ENCODE data around the gene SPRR1B.
"Not testable (repeated sequence)": the region's sequence is repeated elsewhere in the genome, so short reads cannot be mapped to it uniquely, and the experiment has no call there.

Gene SPRR1B

DNA sequence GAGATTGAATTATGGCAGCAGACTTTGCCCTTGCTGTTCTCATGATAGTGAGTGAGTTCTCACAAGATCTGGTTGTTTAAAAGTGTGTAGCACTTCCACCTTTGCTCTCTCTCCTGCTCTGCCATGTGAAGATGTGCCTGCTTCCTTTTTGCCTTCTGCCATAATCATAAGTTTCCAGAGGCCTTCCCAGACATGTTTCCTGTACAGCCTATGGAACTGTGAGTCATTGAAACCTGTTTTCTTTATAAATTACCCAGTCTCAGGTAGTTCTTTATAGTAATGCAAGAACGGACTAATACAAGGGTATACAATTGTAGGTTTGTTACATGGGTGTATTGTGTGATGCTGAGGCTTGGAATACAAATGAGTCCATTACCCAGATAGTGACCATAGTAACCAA is 4.2 kb downstream of the SPRR1B start:
- no peak for FAIRE-seq
- DNase-seq (ENCODE audit: insufficient read length, low spot score) = no peak

DNA sequence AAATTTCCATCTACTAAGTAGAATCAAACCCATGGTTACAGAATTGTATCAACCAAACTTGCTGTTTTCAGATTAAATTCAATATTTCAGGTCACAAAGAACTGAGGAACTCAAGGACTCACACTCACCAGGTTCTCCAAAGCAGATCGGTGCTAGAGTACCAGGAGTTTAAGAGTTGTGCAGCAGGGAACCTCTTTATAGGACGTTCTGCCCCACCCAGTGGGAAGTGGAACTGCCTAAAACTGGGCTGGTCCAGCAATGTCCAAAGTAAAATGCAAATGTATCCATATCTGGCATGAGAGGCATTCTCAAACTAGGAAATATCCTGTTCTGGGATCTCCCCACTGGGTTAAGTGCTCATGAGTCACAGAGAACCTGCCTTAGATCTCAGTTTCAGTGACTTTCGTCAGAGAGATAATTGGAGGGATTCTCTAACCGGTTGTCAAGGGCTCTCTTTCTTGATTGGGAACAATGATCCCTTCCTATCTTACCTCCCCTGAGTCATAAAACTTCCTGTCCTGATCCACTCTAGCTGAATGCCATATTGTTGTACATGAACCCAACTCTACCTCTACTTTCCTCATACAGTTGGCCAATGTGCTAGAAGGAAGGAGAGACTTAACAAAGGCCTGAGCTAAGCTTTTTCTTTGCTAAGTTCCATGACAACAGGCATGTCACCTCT is 10.1 kb downstream of the SPRR1B start, which contains the start of gene SPRR2D:
SPRR2D (minus strand) TSS at position 171 of the 682 bp plus-strand sequence. CDS start 774 bp downstream, outside the sequence.
- no peak for FAIRE-seq
- no peak for DNase-seq (ENCODE audit: insufficient read length, low spot score)

DNA sequence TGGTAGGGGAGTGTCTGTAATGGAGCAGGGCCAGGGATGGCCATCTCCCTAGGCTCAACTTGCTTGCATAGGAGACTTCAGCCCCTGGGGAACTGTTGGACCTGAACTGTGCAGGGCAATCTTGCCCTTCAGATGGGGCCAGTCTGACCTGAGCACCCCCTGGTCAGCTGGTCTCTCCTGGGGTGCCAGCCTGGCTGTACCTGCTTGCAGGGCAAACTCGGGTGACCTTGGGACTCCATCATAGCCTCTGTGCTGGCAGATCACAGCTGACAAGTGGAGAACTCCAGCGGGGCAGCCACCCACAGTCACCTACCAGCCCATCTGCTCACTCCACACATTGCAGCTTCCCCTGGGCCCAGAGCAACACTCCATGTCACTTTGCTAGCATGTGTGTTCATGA is 18.2 kb downstream of the SPRR1B start:
- no peak for FAIRE-seq
- no peak for DNase-seq (ENCODE audit: insufficient read length, low spot score)

DNA sequence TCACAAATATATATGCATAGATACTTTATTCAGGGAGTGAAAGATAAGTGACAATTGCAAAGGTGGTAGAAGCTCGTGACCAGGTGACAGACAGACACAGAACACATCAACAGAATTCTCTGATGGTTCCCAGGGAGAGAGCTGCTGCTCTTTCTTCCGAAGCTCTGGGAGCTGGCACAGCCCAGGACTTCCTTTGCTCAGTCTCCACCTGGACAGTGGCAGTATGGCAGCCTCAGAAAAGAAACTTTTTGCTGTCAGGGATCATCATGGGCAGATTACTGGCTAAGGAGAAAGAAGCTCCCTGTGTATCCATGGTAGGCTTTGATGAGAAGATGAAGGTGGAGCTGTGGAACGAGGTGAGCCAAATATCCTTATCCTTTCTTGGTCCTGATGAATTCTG is 25.1 kb downstream of the SPRR1B start:
- not testable (repeated sequence) for FAIRE-seq; DNase-seq (ENCODE audit: insufficient read length, low spot score)

DNA sequence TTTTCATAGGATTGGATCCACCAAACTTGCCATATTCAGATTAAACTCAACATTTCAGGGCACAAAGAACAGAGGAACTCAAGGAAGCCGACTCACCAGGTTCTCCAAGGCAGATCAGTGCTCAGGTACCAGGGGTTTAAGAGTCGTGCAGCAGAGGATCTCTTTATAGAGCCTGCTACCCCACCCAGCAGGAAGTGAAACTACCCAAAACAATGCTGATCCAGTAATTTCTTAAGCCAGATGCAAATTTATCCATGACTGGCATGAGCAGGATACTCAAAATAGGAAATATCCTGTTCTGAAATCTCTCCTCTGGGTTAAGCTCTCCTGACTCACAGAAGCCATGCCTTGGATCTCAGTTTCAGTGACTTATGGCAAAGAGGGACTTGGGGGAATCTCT is 26.4 kb downstream of the SPRR1B start, which contains the start of gene SPRR2A:
SPRR2A (minus strand) TSS at position 138 of the 400 bp plus-strand sequence. CDS start 777 bp downstream, outside the sequence.
- DNase-seq (ENCODE audit: insufficient read length, low spot score) = no peak
- FAIRE-seq = no peak

DNA sequence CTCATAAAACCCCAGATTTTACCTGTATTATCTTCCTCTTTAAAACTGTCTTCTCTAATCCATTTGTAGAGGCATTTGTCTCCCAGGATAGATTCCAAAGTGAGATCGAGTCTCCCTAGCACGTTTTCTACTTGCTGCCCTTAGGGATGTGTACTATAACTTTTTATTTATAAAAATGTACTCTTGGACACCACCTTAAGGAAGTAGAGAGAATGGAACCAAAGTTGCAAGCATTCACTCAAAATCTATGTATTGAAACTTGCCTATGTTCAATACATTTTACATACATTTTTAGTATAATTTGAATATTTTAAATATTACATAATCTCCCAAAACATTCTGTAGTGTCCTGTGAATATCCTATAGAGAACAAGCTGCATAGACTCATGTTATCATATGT is 27.2 kb downstream of the SPRR1B start:
- FAIRE-seq = no peak

DNA sequence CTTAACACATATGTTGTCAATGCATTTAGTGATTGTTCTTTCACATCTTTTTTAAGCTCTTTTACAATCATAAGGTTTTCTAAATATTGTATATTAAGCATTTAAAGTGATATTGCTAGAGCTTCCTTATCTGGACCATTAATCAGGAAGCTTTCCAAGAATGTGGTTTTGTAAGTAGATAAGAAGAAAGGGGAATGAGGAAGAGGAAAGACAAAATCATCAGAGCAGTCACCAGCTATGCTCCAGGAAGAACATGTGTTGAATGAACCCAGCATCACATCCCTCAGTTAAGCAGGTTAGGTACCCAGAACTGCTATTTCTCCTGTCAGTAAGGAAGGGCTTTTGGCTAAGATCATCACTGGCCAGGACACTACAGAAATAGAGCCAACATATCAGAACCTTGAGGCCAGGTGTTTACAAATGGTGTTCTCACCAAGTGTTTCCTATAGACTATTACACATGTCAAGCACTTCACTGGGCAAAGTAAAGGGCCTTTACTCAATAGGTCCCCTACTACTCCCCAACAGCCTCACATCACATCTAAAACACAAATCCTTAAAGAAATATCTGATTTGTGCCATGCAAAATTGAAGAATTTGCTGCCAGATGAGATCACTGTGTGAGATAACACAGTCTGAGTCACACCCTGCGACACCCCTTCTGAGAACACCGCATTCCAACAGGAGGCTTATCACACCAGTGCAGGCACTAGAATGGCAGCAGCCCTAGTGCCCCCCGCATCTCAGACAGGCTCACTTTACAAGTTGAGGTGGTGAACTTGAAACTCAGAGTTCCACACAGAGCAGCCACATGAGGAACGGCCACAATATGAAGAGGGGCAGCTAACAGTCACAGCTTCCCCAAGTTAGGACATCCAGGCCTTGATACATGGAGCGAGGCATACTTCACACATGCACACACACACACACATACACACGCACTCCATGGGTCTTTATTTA is 28.1 kb downstream of the SPRR1B start:
- no peak for FAIRE-seq
- DNase-seq (ENCODE audit: insufficient read length, low spot score) = no peak

More for the DNA sequence above, 27.2 kb downstream of the SPRR1B start:
- no peak for DNase-seq (ENCODE audit: insufficient read length, low spot score)

DNA sequence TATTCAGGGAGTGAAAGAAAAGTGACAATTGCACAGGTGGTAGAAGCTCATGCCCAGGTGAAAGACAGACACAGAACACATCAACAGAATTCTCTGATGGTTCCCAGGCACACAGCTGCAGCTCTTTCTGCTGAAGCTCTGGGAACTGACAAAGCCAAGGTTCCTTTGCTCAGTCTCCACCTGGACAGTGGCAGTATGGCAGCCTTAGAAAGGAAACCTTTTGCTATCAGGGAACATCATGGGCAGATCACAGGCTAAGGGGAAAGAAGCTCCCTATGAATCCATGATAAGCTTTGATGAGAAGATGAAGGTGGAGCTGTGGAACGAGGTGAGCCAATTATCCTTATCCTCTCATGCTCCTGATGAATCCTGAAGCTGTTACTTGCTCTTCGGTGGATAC is 39.2 kb downstream of the SPRR1B start:
- no peak for FAIRE-seq

DNA sequence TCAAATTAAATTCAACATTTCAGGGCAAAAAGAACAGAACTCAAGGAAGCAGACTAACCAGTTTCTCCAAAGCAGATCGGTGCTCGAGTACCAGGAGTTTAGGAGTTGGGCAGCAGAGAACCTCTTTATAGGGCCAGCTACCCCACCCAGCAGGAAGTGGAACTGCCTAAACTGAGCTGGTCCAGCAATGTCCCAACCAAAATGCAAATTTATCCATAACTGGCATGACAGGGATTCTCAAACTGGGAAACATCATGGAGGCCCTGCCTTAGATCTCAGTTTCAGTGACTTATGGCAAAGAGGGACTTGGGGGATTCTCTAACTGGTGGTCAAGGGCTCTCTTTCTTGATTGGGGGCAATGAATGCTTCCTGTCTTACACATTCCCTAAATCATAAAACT is 40.5 kb downstream of the SPRR1B start, which contains the start of gene SPRR2B:
SPRR2B (minus strand) TSS at position 101 of the 400 bp plus-strand sequence. CDS start 772 bp downstream, outside the sequence.
- DNase-seq (ENCODE audit: insufficient read length, low spot score) = no peak
- no peak for FAIRE-seq

More for the DNA sequence above, 39.2 kb downstream of the SPRR1B start:
- DNase-seq (ENCODE audit: insufficient read length, low spot score) = no peak

DNA sequence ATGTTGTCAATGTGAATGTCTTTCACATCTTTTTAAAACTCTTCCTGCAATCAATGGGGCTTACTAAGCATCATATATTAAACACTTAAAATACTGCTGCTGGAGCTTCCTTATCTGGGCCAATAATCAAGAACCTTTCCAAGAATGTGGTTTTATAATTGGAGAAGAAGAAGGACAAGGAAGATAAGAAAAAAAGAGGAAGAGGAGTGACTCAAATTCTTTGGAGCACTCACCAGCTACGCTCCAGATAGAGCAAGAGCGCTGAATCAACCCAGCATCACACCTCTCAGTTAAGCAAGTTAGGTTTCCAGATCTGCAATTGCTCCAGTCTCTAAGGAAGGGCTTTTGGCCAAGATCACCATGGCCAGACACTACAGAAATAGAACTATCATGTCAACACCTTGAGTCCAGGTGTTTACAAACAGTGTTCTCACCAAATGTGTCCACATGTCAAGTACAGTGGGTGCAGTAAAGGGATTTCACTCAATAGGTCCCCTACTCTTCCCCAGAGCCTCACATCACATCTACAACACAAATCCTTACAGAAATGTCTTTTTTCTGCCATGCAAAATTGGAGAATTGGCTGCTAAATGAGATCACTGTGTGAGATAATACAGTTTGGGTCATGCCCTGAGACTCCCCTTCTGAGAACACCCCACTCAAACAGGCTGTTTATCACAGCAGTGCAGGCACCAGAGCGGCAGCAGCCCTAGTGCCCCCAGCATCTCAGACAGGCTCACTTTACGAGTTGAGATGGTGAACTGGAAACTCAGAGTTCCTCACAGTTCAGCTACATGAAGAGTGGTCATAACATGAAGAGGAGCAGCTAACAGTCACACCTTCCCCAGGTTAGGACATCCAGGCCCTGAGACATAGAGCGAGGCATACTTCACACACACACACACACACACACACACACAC is 42.1 kb downstream of the SPRR1B start:
- no peak for DNase-seq (ENCODE audit: insufficient read length, low spot score)
- FAIRE-seq = no peak

DNA sequence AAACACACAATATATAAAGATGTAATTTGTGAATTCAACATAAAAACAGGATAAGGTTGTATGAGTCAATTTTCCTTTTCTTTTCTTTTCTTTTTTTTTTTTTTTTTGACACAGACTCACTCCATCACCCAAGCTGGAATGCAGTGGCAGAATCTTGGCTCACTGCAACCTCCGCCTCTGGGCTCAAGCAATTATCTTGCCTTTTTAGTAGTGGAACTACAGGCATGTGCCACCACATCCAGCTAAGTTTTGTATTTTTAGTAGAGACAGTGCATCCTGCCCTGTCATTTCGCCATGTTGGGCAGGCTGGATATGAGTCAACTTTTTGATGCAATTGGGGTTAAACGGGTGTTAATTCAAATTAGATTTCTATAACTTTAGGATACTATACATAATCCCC is 50.7 kb downstream of the SPRR1B start:
- DNase-seq (ENCODE audit: insufficient read length, low spot score) (no peak), FAIRE-seq (no peak)

Measured in GM19239 (cell line).